NB4 (cell line): ENCODE measurements around the gene MCTP2.

Experiments
- CTCF ChIP-seq: IDR thresholded peaks from one replicate; pipeline ENCODE4 v1.5.1; 2012; ENCODE audit warnings: low read depth, low read length
- MAX ChIP-seq: IDR thresholded peaks from 2 replicates; pipeline ENCODE4 v1.6.1; 2011; ENCODE audit warnings: low read depth, low read length
- POLR2A ChIP-seq: IDR thresholded peaks from 2 replicates; pipeline ENCODE4 v1.6.1; 2011; ENCODE audit warnings: mild to moderate bottlenecking; ENCODE audit not compliant: insufficient read length; ENCODE audit errors: extremely low read depth

GRCh38 chr15:94331731-94332130 is 100.4 kb downstream of the MCTP2 start:
- TF ChIP-seq CTCF = no peak
- no peak for TF ChIP-seq POLR2A
- TF ChIP-seq MAX = no peak
